Activated T-cell treated with anti-CD3 and anti-CD28 coated beads, Interleukin-2, amount 50 U/mL, for 1 hour (primary cell): ENCODE data around the gene TUBA1A.
"Not testable (repeated sequence)": the region's sequence is repeated elsewhere in the genome, so short reads cannot be mapped to it uniquely, and the experiment has no call there.

Source experiments
- DNase-seq: peaks from one replicate; pipeline ENCODE4 v3.0.0-alpha.2; 2020

TUBA1A gene

DNA sequence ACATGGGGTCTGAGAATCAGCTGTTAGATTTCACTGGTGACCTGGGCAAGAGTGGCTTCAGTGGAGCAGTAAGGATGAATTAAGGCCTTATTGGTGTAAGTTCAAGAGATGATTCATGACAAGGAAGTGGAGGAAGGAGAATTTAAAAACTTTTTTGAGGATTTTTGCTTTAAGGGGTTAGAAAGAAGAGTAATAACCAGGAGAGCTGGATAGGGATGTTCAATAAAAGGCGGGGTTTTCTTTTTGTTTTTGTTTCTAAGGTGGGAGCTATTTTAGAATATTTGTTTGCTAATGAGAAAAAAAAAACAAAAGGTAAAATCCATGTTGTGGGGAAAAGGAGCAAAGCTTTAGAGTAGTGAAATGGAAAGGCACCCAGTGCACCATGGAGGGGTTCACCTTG is 42.5 kb downstream of the TUBA1A start:
- no peak for DNase-seq

DNA sequence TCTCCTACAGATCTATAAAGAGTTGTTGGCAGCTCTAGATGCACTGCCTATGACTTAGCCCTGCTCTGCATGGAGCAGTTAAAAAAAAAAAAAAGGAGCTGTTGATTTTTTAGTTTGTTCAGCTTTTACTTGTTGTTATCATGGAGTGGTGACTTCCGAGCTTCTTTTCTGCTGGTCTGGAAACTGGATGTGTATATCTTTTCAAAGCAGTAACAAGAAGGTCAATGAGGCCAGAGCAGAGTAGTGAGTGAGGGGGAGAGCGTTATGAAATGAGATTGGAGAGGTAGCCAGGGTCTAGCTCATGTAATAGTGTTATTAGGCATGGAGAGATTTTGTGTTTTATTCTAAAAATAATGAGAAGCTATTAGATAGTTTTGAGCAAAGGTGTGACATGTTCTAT is 44.5 kb downstream of the TUBA1A start:
- no peak for DNase-seq

DNA sequence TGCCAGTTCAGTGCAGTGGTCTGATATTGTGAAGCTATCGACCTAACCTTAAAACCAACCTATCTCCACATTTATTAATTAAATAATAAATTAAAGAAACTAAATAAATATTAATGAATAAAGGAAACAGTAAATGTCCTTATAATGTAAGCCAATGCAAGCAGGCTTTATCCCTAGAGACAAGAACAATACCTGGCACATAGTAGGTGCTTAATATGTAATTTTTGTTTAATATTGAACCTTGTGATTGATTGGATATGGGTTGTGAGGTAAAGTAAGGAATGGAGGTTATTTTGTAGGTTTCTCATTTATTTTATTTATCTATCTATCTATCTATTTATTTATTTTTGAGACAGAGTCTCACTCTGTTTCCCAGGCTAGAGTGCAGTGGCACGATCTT is 49.9 kb downstream of the TUBA1A start:
- DNase-seq = no peak

GRCh38 chr12:49138587-49138986 is 50.3 kb downstream of the TUBA1A start:
- no peak for DNase-seq

- no peak for DNase-seq
Observed at GRCh38 chr12:49137476-49137875, 51.4 kb downstream of the TUBA1A start.

DNA sequence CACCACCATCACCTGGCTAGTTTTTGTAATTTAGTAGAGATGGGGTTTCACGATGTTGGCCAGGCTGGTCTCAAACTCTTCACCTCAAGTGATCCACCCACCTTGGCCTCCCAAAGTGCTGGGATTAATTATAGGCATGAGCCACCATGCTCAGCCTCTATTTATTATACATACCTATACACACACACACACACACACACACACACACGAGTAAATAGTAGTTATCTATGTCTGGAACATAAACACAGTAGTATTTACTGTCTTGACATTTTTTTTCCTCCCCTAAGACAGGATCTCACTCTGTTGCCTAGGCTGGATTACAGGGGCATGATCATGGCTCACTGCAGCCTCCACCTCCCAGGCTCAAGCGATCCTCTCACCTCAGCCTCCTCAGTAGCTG is 51.9 kb downstream of the TUBA1A start:
- not testable (repeated sequence) for DNase-seq
